H1 (cell line): Measurements from ENCODE around the gene KCNK7. TPM values are rescaled to one million over a fixed set of nuclear protein-coding genes. Genes with fewer than 3 reads are reported as not detected.

Source experiments
- CREB1 ChIP-seq: IDR thresholded peaks from 2 replicates; pipeline ENCODE4 v1.6.1; 2012; ENCODE audit warnings: inconsistent platforms
- RAD21 ChIP-seq, 2 experiments: IDR thresholded peaks in 1 of 2; conservative IDR thresholded peaks in 1 of 2; 2 replicates each; pipeline ENCODE4 v1.6.1; 2011; ENCODE audit warnings: low read depth in 2 of 2, low read length in 2 of 2, improper control_type of control experiment in 1 of 2, inconsistent platforms in 1 of 2, mild to moderate bottlenecking in 1 of 2, moderate library complexity in 1 of 2
- SIN3A ChIP-seq, 2 experiments: IDR thresholded peaks in 1 of 2; conservative IDR thresholded peaks in 1 of 2; 2 replicates each; pipeline ENCODE4 v1.6.1; 2011 to 2012; ENCODE audit warnings: low read length in 2 of 2, improper control_type of control experiment in 1 of 2, low read depth in 1 of 2, mild to moderate bottlenecking in 1 of 2
- TAF7 ChIP-seq: optimal IDR thresholded peaks from 2 replicates; pipeline ENCODE3; 2011; ENCODE audit warnings: low read depth, mild to moderate bottlenecking, inconsistent platforms, low read length, moderate library complexity, borderline replicate concordance
- polyA plus RNA-seq, 7 experiments: library from polyadenylated mRNA; depleted of rRNA in 3 of 7; stranded (reverse) in 5 of 7; unstranded in 2 of 7; fragments of >200 nt in 5 of 7; fragments of 200-250 nt in 2 of 7; gene quantifications; 1 replicate in 5 of 7; 2 replicates in 1 of 7; 4 replicates in 1 of 7; pipeline versions ENCODE4 v1.2.1 to v1.2.3, GENCODE V29; 2011 to 2013; ENCODE audit warnings: missing spikeins in 2 of 7, mixed read lengths in 2 of 7
- total RNA-seq: library from RNA; stranded (reverse); fragmentation: NEBNext Ultra II Directional; extraction: Animal tissue kit (Norgen Biotek cat#: 25700); gene quantifications from 2 replicates; pipeline ENCODE4 v1.2.1, GENCODE V29; 2021

The KCNK7 gene
- total and polyA plus RNA-seq, 2 of the 8 experiments (the other 6 are each of a cell fraction or from before 2014, with no cell fraction given): 0.74 to 1.0 TPM

DNA sequence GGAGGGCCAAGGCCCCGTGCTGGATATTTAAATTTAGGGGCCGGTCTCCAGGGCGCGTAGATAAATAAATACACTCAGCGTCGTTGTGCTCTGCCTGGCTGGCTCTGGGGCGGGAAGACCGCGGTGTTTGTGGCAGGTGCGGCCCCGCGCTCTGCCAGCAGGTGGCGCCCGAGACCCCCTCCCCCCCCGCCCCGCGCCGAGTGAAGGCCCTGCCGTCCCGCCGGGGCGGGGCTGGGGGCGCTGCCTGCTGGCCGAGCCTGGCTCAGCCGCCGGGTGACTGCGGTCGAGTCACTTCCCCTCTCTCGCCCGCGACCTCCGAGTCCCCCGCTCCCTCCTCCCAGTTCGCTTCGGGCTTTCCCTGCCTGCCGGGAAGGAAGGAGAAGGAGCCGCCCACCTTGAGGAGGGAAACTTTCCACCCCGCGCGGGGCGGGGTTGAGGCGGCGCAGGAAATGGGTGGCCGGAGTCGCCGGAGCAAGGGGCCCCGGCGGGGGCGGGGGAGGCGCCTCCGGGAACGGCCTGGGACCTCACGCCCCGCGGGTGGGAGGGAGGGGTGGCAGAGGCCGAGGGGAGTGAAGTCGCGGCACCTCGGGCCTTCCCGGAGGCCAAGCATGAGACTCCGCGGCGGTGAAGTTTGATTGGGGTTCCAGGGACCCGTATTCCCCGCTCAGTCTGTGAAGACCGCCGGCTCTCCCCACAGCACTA is 21.3 kb downstream of the KCNK7 start (continued):
- no peak for TF ChIP-seq CREB1
- 0 out of 4 replicates have a peak, but pooled peaks of 1 of the 2 experiments have one; percentile 25 for TF ChIP-seq SIN3A (conservative IDR thresholded peaks at IDR 0.05 in 1 of 2, IDR thresholded peaks at IDR 0.05 in 1 of 2; ENCODE audit: low read depth in 1 of 2, low read length in 2 of 2)
- TF ChIP-seq RAD21 (IDR thresholded peaks at IDR 0.05 in 1 of 2, conservative IDR thresholded peaks at IDR 0.05 in 1 of 2; ENCODE audit: low read depth in 2 of 2, low read length in 2 of 2): peak; percentile 17 to 49; a peak in 3 of 4 replicates
- peak; percentile 42 for TF ChIP-seq TAF7
